Measurements from ENCODE around the gene TMEM132E.

The TMEM132E gene

DNA sequence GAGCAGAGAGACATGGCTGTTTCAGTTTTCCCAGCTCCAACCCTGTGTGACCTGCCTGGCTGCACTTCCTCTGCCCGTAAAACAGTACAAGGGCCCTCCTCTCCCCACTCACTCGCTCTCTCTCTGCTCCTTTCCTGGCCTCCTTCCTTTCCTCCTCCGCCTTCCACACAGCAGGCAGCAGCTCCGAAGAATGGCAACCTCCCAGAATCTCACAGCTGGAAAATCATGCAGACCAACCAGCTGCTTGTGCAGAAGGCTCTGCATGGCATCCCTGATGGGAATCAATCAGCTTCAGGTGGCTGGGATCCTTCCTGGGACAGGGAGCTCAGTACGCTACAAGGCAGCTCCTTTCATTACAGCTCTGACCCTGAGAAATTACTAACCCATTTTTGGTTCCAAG lies 27.4 kb downstream of the TMEM132E start:
- DNase-seq, result peak; percentile 58

DNA sequence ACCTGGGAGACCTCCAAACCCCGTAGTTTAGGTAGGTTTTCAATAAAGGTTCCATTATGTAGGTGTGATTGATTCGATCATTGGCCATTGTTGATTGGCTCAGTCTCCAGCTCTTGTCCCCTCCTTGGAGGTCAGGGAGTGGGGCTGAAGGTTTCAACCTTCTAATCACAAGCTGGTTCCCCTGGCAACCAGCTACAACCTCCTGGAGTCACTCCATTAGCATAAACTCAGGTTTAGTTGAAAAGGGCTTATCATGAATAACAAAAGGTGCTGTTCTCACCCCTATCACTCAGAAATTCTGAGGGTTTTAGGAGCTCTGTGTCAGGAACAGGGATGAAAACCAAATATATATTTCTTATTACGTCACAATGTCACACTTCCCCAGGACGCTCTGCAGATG lies 28.5 kb downstream of the TMEM132E start:
- DNase-seq, result no peak

DNA sequence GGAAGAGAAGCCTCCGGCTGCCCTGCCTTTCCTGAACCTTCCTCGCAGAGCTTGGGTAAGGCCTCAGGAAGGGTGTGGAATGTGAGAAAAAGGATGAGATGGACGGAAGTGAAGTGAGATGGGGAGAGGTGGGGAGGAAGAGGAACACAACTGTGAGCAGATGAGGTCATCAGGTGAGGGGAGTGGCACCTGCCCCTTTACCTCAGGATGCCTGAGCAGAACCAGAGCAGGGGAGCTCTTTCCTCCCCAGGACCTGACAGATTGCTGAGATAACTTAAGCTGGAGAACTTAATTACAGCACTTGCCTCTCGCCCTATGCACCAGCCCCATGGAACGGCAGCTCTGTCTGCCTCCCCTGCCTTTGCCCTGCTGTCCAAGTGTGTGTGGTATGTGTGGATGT lies 29.8 kb downstream of the TMEM132E start:
- no peak for DNase-seq

DNA sequence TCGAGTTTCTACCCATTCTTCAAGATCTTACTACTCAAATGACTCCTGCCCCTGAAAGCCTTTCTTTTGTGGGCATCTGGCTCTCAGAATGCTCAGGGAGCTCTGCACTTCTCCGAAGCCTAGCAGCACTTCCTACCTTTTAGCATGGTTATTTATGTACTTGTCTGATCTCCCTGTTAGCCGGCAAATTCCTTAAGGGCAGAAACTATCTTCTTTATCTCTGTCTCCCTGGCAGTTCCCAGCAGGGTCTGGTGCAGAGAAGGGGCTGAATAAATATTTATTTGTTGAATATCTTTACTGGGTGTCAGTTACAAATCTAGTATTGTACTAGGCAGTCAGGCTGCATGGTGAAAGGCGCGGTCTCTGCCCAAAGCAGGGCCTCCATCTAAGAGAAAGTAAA lies 30.7 kb downstream of the TMEM132E start:
- no peak for DNase-seq

DNA sequence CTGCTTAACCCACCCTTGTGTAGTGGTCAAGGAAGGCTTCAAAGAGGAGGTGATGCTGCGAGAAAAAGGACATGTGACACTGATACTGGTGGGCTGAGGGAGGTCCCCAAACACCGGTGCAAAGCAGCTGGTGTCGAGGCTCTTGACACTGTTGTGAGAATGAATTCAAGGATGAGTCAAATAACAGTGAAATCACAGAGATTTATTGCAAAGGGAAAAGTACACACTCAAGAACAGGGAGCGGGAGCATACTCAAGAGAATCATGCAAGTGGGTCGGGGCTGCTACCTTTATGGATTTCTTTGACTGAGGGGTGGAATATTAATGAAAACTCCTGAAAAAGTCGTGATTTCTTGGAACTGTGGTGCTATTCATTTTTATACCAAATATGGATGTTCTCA lies 31.1 kb downstream of the TMEM132E start:
- DNase-seq, result no peak

DNA sequence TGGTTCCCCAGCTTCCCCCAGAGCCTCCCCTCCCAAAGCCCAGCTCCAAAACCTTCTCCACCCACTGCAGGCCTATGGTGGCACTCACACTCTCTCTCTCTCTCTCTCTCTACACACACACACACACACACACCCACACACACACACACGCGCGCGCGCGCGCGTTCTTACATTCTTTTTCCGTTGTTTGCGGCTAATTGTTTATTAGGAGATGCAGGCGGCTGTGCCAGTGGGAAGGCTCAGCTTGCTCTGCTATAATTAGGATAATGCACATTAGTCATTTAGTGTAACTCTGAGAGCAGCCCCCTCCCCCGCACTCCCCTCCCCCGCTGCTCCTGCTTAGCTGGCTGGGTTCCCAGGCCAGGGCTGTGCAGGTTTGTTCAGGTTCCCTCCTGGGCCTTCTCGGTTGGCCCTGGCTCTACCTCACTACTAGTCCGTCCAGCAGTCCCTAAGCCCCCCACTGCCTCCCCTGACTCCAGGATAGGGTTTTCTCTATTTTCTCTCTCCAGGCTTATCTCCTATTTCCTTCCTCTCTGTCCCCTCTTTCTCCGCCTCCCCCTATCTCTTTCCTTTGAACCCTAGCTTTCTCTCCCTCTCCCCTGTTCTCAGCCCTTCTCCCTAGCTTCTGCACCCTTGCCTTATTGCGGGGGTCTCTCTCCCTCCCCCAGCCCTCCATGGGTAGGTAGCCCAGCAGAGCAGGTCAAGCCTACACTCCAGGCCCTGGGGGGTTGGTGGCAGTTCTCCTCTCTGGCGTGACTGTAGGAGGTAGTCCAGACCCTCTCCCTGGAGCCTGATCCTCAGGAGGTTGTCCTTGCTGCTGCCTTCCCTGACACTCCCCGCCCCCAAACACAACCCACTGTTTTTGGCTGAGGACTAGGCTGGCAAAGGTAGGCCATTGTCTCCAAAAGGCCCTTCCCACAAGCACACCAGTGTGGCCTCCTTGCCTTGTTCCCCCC lies 34.0 kb downstream of the TMEM132E start:
- no peak for DNase-seq

DNA sequence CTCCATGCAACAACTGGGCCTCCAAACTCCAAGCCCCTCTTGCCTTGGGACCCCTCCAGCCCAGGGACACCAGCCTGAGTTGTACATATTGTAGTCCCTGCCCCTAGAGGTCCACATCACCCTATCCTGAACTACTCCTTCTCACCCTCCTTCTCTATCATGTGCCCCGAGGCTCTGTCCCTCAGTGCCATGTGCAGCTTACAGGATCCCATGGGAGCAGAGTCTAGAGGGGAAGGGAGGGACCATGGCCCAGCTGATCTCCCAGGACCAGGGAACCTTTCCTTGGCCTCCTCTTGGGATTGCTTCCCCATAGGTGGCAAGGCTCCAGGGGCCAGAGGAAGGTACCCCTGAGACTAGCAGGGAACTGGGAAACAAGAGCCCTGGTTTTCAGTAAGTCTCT lies 35.3 kb downstream of the TMEM132E start:
- no peak for DNase-seq

DNA sequence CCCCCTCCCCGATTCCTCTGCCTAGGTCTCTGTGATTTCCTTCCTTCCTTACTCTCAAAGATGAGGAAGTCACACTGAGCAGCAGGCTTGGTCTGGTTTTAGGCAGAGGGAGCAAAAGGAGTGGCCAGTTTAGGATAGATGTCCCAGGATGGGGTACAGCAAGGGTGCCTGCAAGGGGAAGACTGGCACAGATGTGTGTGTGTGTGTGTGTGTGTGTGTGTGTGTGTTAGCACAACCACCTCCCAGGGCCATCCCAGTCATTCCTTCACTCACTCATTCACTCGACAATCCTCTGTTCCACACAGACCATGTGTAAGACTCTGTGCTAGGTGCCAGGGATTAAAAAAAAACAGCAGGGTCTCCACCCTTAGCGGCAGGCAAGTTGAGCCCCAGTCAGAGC lies 35.9 kb downstream of the TMEM132E start:
- DNase-seq, result no peak

DNA sequence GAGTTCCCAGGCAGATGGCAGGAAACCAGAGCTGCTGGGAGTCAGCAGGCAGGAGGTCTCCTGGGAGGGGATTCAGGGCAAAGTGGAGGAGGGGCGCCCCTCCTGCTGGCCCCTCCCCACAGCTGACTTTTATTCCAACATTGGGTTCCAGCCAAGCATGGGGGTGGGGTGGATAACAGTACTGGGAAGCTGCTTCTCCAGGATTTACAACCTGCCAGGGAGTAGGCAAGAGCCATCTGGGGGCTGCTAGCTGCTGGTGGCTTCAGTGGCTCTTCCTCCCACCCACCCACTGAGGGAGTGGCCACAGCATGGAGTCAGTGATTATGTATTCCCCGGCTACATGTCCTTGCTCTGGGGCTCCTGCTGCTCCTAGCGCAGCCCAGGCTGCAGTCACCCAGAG lies 36.8 kb downstream of the TMEM132E start:
- DNase-seq, result no peak

DNA sequence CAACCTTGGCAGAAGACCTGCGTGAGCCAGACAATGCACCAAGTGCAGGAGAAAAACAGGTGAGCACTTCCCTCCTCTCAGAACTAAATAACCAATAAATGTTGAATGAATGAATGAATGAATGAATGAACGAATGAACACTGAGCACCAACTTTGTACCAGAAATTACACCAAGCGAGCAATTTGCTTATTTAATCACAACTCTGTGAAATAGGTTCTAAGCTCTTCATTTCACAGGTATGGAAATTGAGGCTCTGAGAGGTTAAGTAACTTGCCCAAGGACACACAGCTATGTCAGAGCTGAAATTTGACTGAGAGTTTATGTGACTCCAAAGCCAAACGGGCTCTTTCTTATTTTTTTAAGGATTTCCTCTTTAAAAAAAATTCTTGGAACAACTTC lies 38.0 kb downstream of the TMEM132E start:
- no peak for DNase-seq

DNA sequence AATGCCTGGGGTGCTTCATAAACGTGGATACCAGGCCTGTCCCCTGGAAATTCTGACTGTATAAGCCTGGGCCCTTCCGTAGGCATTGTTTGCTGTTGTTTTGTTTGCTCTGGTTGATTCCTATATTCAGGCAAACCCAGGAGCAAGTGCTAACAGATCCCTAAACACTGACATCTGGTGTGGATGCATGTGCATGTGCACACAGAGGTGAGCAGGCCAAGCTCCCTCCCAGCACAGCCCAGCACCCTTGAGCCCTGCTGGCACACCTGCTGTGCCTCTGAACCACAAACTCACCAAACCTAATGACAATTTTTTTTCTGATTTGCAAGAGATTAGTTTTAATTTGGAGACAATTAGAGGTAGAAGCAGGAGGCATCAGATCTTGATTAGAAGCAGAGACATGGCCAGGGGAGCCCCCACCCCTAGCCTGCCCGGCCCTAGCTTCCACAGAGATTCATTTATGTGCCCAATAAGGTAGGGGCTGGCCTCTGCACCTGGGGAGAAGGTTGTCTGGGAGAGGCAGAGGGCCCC lies 40.4 kb downstream of the TMEM132E start:
- DNase-seq, result no peak

DNA sequence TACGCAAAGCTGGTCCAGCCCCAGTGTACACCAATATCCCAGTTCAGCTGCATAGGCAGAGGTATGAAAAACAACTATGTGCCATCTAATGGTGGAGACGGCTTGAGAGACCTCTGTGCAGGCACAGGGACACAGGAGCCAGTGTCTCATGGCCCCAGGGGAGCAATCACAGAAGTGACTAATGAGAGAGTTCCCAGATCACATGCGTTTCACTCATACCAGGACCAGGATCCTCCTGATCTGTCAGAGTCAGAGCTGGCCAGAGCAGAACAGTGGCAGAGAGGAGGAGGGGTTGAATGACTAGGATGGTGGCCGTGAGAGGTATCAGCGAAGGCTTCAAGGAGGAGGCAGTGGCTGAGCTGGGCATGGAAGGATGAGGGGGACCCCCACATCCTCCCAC lies 41.1 kb downstream of the TMEM132E start:
- DNase-seq, result no peak

DNA sequence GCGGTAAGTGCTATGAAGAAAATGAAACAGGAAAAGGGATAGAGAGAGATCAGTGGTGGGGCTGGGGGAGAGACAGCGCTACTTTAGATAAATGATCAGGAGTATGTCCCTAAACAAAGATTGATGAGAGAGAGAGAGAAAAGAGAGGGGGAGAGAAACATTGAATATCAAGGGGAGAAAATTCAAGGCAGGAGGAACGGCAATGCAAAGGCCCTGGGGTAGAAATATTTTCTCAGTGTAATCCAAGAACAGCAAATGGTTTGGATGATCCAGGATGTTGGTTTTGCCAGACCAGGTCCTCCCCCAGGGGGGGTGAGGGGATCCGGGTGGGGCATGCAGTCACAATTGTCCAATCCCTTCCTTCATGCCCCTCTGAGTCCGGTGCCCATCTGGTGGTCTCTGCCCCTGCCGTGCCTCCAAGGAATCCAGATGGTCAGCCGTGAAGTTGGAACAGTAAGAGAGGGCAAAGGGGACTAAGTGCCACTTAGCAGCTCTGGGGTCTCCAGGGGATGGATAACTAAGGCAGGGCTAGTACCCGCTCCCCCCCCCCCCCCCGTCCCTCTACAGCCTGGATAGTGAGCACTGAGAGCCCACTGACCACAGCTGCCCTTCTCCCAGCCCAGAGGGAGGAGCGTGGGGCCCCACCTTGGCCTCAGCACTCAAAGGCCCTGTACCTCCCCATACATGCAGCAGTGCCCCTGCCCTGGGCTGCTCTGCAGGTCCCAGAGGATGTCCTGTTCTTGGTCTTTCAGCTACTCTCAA lies 43.7 kb downstream of the TMEM132E start:
- no peak for DNase-seq

DNA sequence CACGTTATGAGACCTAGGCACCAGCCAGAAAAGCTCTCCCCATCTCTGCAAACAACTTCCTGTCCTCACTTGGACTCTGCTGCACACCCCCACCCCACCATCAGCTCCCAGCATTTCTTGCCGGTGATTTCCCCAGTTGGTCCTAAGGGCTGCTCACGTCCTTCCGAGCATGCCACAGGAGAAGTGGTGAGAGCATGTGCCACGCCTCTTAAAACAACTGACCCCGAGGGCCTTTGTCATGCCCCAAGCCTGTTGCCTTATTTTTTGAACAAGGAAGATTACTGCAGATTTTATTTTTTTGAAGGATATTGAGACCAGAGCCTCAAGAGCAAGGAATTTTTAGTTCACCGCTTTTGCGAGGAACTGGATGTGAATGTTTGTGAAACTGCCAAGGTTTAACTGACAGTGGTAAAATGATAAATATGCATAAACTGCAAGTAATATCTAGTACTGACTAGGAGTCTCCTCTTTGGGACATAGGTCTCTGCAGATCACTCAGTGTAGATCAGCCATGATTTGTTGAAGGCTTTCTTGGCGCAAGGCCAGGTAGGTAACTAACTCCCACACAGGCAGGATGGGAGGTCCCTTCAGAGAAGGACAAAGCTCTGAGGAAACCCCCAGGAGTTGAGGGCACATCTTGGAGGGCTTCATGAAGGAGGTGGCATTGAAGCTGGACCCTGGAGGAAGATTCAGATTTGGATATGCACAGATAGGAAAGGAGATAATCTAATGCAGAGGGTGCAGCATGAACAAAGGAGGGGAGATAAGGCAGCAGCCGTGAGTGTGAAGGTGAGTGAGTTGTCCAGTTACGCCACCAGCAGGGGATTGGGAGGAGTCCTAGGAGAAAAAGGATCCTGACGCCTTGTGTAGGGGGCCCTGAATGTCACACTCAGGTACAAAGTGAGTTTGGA lies 44.7 kb downstream of the TMEM132E start:
- DNase-seq, result no peak

DNA sequence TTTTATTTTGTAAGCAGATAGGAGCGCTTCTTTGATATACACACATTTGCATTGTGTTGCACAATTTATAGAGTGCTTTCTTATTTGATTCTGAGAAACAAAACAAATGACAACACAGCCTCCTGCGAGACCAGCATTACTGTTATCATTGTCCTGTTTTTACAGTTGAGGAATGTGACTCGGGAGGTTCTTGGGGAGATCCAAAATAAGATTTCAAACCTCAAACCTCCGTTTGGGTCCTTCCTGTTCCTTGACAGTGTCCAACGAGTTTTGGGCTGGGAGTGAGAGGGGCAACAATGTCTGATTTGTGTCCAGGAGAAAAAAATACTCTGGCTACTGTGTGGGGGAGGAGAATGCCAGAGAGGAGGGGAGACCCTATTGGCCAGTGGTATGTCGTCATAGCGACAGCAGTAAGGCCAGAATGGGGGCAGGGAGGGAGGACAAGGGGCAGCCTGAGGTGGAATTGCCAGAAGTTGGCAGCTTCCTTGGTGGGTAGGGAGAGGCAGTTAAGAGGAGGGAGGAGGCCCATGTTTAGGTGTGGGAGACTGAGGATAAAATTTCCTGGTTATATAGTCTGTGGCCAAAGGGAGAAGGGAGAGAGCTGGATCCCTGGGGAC lies 45.5 kb downstream of the TMEM132E start:
- DNase-seq, result no peak

DNA sequence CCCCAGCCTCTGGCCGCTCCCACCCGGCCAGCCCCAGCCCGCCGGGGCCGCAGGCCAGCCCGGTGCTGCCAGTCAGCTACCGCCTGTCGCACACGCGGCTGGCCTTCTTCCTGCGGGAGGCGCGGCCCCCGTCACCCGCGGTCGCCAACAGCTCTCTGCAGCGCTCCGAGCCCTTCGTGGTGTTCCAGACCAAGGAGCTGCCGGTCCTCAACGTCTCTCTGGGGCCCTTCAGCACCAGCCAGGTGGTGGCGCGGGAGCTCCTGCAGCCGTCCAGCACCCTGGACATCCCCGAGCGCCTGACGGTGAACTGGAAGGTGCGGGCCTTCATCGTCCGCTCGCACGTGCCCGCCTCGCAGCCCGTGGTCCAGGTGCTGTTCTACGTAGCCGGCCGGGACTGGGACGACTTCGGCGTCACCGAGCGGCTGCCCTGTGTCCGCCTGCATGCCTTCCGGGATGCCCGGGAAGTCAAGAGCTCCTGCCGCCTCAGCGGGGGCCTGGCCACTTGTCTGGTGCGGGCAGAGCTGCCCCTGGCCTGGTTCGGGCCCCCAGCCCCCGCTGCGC lies 46.8 kb downstream of the TMEM132E start:
- no peak for DNase-seq

DNA sequence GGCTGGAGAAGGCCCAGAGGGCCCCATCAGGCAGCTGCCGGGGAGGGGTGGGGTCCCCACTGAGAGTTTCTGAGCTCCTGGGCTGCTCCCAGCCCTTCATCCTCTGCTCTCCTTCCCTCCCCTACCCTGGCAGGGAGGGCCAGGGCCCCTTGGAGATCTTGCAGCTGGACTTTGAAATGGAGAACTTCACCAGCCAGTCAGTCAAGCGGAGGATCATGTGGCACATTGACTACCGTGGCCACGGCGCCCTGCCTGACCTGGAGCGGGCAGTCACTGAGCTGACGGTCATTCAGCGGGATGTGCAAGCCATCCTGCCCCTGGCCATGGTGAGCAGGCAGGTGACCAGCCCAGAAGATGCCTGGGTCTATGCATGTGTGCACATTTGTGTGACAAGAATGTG lies 49.5 kb downstream of the TMEM132E start:
- no peak for DNase-seq

DNA sequence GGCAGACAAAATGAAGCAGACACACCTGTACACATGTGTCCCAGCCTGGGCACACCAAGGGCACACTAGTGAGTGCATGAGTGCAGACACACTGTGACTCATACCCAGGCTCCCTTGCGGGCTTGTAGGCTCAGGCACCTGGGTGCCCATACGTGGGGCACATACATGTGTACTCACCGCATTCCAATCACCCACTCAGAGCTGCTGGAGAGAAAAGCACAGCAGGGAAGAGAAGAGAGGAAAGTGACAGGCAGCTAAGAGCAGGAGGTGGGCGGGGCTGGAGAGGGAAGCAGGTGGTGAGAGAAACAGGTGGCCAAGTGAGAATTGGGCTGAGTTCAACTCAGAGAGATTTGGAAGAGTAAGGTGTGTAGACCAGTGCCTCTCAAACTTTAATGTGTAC lies 54.0 kb downstream of the TMEM132E start:
- DNase-seq, result no peak

DNA sequence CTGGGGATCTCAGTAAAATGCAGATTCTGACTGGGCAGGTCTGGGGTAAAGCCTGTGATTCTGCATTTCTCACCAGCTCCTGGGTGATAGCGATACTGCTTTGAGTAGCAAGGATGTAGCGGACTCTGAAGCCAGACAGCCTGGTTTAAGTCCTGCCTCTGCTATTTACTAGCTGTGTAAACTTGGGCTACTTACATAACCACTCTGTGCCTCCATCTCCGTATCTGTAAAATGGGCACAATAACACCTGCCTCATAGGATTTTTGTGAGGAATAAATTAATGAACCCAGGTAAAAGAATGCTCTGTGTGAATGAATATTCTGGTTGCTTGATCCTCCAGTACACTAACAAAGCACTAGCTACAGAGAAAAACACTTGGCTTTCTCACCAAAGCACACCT lies 54.4 kb downstream of the TMEM132E start:
- no peak for DNase-seq

DNA sequence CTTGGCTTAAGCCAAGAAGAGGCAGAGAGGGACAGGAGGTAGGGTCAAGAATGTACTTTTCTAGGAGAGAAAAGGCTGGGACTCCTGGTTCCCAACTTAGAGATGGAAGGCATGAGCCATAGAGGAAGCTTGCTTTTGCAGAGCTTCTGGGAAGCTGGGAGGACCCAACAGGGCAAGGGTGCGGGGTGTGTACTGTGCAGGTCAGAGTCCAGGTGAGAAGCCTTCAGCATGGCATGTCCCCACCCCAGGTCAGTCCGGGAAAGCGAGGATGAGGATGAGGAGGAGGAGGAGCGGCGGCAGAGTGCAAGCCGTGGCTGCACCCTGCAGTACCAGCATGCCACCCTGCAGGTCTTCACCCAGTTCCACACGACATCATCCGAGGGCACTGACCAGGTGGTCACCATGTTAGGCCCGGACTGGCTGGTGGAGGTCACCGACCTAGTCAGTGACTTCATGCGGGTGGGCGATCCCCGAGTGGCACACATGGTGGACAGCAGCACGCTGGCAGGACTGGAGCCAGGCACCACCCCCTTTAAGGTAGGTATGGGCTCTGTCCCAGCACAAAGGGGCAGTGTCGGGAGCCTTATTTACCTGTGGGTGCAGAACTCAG lies 55.3 kb downstream of the TMEM132E start:
- no peak for DNase-seq

DNA sequence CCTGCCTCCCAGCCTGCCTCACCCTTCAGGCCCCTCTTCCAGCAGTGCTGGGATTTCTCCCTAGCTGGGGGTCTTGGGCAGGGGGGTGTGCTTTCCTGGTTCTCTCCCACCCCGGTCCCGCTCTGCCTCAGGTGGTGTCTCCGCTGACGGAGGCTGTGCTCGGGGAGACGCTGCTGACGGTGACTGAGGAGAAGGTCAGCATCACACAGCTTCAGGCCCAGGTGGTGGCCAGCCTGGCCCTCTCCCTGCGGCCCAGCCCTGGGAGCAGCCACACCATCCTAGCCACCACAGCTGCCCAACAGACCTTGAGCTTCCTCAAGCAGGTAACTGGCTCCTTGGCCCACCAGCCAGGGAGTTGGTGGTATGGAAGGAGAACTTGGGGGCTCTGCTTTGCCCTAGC lies 56.5 kb downstream of the TMEM132E start:
- no peak for DNase-seq

All from right forelimb (tissue), 1 donor.